Common myeloid progenitor, CD34-positive (primary cell): ENCODE data around the gene SLC25A10.

Source experiments
- CTCF ChIA-PET: fragments of 350-600 bp; sonication (Branson Sonifier 250); formaldehyde crosslinking; loops from one replicate; lab custom pipeline; 2021; ENCODE audit warnings: antibody characterized with exemption; lab: Charles Lee
- POLR2A ChIA-PET: fragments of 350-600 bp; sonication (Branson Sonifier 250); formaldehyde crosslinking; loops from one replicate; lab custom pipeline; 2021; ENCODE audit warnings: antibody characterized with exemption; lab: Charles Lee
- DNase-seq, 3 donors: peaks; one replicate each; pipeline versions ENCODE4 v3.0.0 to v3.0.0-alpha.2; 2013
- H3K27ac ChIP-seq, 2 experiments: 1 replicate in 1 of 2; 2 replicates in 1 of 2; pipeline ENCODE4 v1.7.0; 2013; ENCODE audit warnings: inconsistent platforms in 2 of 2, low read length in 2 of 2, mild to moderate bottlenecking in 2 of 2, low read depth in 1 of 2, moderate library complexity in 1 of 2; ENCODE audit not compliant: severe bottlenecking in 2 of 2, insufficient read depth in 1 of 2, poor library complexity in 1 of 2
- H3K27me3 ChIP-seq, 5 experiments: replicated peaks in 2 of 5; 1 replicate in 3 of 5; 2 replicates in 2 of 5; pipeline versions ENCODE4 v1.6.1 to v1.7.0; 2013; ENCODE audit warnings: low read length in 4 of 5, mild to moderate bottlenecking in 2 of 5, moderate library complexity in 2 of 5, inconsistent platforms in 1 of 5; ENCODE audit not compliant: insufficient read depth in 5 of 5, control insufficient read depth in 4 of 5
- H3K36me3 ChIP-seq, 4 experiments: 1 replicate in 2 of 4; 2 replicates in 2 of 4; pipeline versions ENCODE4 v1.6.1 to v1.7.0; 2013; ENCODE audit warnings: low read length in 3 of 4, control low read depth in 1 of 4, mild to moderate bottlenecking in 1 of 4; ENCODE audit not compliant: control insufficient read depth in 4 of 4, insufficient read depth in 4 of 4
- H3K4me1 ChIP-seq, 4 experiments: 1 replicate in 3 of 4; 2 replicates in 1 of 4; pipeline versions ENCODE4 v1.6.1 to v1.7.1; 2013; ENCODE audit warnings: low read length in 3 of 4, mild to moderate bottlenecking in 3 of 4, control low read depth in 1 of 4, inconsistent platforms in 1 of 4, moderate library complexity in 1 of 4; ENCODE audit not compliant: control insufficient read depth in 4 of 4, insufficient read depth in 4 of 4; ENCODE audit errors: control extremely low read depth in 1 of 4
- H3K4me3 ChIP-seq, 7 experiments: 1 replicate in 4 of 7; 2 replicates in 3 of 7; pipeline versions ENCODE4 v1.5.1 to v1.7.0; 2013; ENCODE audit warnings: mild to moderate bottlenecking in 7 of 7, low read length in 6 of 7, moderate library complexity in 6 of 7, inconsistent platforms in 2 of 7, low read depth in 2 of 7, control low read depth in 1 of 7; ENCODE audit not compliant: insufficient read depth in 4 of 7, control insufficient read depth in 1 of 7; ENCODE audit errors: extremely low read depth in 1 of 7
- H3K9me3 ChIP-seq, 5 experiments: 1 replicate in 4 of 5; 2 replicates in 1 of 5; pipeline versions ENCODE4 v1.6.1 to v1.7.1; 2013; ENCODE audit warnings: low read length in 4 of 5, mild to moderate bottlenecking in 2 of 5, inconsistent platforms in 1 of 5, low read depth in 1 of 5, moderate library complexity in 1 of 5; ENCODE audit not compliant: control insufficient read depth in 4 of 5, insufficient read depth in 2 of 5; ENCODE audit errors: control extremely low read depth in 1 of 5
- WGBS: methylation state at CpG from one replicate; pipeline ENCODE4 v1.1.5; 2013; ENCODE audit not compliant: insufficient coverage; 5-methylcytosine and 5-hydroxymethylcytosine counted together

Gene SLC25A10

DNA sequence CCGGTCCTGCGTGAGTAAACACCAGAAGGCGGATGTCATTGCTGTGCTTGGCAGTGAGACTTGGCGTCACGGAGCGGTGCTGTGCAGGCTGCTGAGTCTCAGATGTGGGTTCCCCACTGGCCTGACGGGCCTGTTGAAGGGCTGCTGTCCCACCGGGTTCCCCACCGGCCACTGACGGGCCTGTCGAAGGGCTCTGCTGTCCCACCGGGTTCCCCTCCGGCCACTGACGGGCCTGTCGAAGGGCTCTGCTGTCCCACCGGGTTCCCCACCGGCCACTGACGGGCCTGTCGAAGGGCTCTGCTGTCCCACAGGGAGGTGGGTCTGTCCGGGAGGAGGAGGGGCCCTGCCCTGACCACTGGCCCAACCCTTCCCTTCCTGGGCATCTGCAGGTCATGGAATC is 25.5 kb upstream of the SLC25A10 start:
- Histone ChIP-seq H3K27ac (no peak overlapping the region), H3K27me3 (no peaks in the 10 kb centered on the region), H3K4me1 (peaks cover 9 to 26% (median 22%) of the 10 kb centered on the region in 4 experiments), H3K36me3 (peaks cover 10 to 67% (median 37%) of the 10 kb centered on the region in 4 experiments), H3K9me3 (no peaks in the 10 kb centered on the region), H3K4me3 (no peak overlapping the region)
- POLR2A ChIA-PET, result no interaction called here
- no peak for DNase-seq
- CTCF ChIA-PET, result no interaction called here
- WGBS, result 94% methylated on average over 19 of the region's 20 CpGs

- CTCF ChIA-PET, result no interaction called here
- H3K4me3 ChIP-seq, result no peak overlapping the region
- no peak overlapping the region for H3K27ac ChIP-seq
- H3K4me1 ChIP-seq, result peaks cover 9 to 18% (median 15%) of the 10 kb centered on the region in 4 experiments
- 97% methylated on average over 40 of the region's 41 CpGs for WGBS
- no peak for DNase-seq
- no peaks in the 10 kb centered on the region for H3K9me3 ChIP-seq
- peaks cover 8 to 74% (median 46%) of the 10 kb centered on the region in 4 experiments for H3K36me3 ChIP-seq
- POLR2A ChIA-PET, result no interaction called here
- no peaks in the 10 kb centered on the region for H3K27me3 ChIP-seq
Observed at GRCh38 chr17:81687770-81688541, 24.1 kb upstream of the SLC25A10 start.

- peaks cover 8 to 78% (median 49%) of the 10 kb centered on the region in 4 experiments for H3K36me3 ChIP-seq
- H3K27me3 ChIP-seq, result no peaks in the 10 kb centered on the region
- no peak overlapping the region for H3K4me3 ChIP-seq
- 97% methylated on average over 14 of the region's 14 CpGs for WGBS
- H3K9me3 ChIP-seq, result no peaks in the 10 kb centered on the region
- CTCF ChIA-PET, result no interaction called here
- no peak for DNase-seq
- peaks cover 9 to 16% (median 15%) of the 10 kb centered on the region in 4 experiments for H3K4me1 ChIP-seq
- H3K27ac ChIP-seq, result no peak overlapping the region
- POLR2A ChIA-PET, result no interaction called here
Observed at GRCh38 chr17:81688616-81689015, 23.5 kb upstream of the SLC25A10 start.

DNA sequence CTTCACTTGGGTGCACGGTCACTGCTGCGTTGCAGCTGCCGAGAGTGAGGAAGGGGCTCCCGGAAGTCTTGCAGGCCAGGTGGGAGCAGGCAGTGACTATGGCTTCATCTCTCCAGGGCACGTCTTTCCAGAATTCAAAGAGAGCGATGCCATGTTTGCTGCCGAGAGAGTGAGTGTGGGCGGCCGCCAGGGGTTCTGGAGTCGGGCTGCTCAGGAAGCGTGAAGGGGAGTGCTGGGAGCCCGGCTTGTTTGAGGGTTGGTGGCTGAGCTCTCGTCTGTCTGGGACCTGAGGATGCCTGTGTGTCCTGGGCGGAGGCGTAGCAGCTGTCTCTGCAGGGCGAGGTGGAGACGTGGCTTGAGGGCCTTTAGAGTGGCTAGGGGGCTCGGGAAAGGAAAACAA is 22.0 kb upstream of the SLC25A10 start:
- WGBS, result 91% methylated on average over 18 of the region's 18 CpGs
- no peak for DNase-seq
- CTCF ChIA-PET, result interaction anchor here (1.2 kb wide), 1 partner anchor 14 kb away, joined by 3 read pairs; no protein-coding TSS in a partner anchor
- Histone ChIP-seq H3K27ac (no peak overlapping the region), H3K27me3 (no peaks in the 10 kb centered on the region), H3K9me3 (no peaks in the 10 kb centered on the region), H3K4me1 (peaks cover 3 to 6% (median 4%) of the 10 kb centered on the region in 4 experiments), H3K4me3 (no peak overlapping the region), H3K36me3 (peaks cover 8 to 93% (median 56%) of the 10 kb centered on the region in 4 experiments)
- POLR2A ChIA-PET, result no interaction called here

DNA sequence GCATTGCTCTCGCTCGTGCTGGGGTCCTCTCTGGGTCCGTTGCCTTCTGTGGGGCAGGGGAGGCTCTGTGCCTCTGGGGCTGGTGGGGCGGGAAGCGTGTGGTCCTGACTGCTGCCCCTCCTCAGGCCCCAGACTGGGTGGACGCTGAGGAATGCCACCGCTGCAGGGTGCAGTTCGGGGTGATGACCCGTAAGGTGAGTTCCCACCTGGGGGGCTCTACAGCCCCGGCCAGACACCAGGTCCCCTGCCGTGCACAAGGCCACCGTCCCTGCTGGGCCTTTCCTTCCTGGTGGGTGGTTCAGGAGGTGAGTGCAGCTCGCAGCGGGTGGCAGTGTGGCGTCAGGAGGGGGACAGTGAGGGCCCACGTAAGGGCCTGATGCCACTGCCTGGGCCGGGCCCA is 21.5 kb upstream of the SLC25A10 start:
- no peaks in the 10 kb centered on the region for H3K27me3 ChIP-seq
- CTCF ChIA-PET, result interaction anchor here (1.2 kb wide), 1 partner anchor 15 kb away, joined by 3 read pairs; no protein-coding TSS in a partner anchor
- H3K36me3 ChIP-seq, result peaks cover 6 to 98% (median 57%) of the 10 kb centered on the region in 4 experiments
- no peak overlapping the region for H3K4me3 ChIP-seq
- H3K9me3 ChIP-seq, result no peaks in the 10 kb centered on the region
- no peak overlapping the region for H3K27ac ChIP-seq
- H3K4me1 ChIP-seq, result peaks cover 0 to 1% (median 0%) of the 10 kb centered on the region in 4 experiments
- no peak for DNase-seq
- POLR2A ChIA-PET, result no interaction called here
- 94% methylated on average over 14 of the region's 17 CpGs for WGBS

DNA sequence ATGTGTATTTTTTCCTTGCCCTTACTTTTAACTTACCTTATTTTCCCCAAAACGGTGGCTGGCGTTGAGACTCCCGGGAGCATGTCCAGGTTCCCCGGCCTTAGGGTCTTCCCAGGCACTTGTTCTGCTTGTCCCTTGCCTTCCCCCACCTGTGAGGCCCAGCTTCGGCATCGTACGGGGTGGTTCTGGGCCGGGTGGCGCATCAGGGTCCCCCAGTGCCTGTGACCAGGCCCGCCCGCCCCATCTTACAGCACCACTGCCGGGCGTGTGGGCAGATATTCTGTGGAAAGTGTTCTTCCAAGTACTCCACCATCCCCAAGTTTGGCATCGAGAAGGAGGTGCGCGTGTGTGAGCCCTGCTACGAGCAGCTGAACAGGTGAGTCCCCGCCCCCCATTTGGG is 20.9 kb upstream of the SLC25A10 start:
- Histone ChIP-seq H3K4me1 (no peaks in the 10 kb centered on the region), H3K36me3 (peaks cover 6 to 98% (median 58%) of the 10 kb centered on the region in 4 experiments), H3K9me3 (no peaks in the 10 kb centered on the region), H3K4me3 (no peak overlapping the region), H3K27me3 (no peaks in the 10 kb centered on the region), H3K27ac (no peak overlapping the region)
- POLR2A ChIA-PET, result no interaction called here
- DNase-seq, result no peak
- CTCF ChIA-PET, result no interaction called here
- WGBS, result 96% methylated on average over 15 of the region's 18 CpGs

DNA sequence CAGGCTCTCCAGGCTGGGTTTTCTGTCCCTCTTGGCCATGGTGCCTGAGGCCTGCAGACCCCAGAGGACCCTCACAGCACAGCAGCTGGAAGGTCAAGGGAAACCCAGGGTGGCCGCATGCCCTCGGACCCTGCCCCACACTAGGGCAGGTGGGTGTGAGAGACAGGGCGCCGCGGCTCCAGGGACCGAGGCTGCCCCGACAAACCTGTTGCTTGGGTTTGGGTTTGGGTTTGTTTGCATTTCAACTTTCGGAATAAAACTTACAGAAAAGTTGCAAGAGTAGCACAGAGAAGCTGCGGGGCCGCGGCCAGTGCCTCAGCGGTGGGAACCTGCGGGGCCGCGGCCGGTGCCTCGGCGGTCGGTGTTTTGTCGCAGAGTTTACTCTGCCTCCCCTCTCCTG is 20.5 kb upstream of the SLC25A10 start:
- POLR2A ChIA-PET, result no interaction called here
- Histone ChIP-seq H3K27me3 (no peaks in the 10 kb centered on the region), H3K27ac (no peak overlapping the region), H3K9me3 (no peaks in the 10 kb centered on the region), H3K4me1 (no peaks in the 10 kb centered on the region), H3K4me3 (no peak overlapping the region), H3K36me3 (peaks cover 6 to 98% (median 58%) of the 10 kb centered on the region in 4 experiments)
- CTCF ChIA-PET, result no interaction called here
- WGBS, result 96% methylated on average over 18 of the region's 20 CpGs
- no peak for DNase-seq
